ENCODE data around the gene LMO1.

DNA sequence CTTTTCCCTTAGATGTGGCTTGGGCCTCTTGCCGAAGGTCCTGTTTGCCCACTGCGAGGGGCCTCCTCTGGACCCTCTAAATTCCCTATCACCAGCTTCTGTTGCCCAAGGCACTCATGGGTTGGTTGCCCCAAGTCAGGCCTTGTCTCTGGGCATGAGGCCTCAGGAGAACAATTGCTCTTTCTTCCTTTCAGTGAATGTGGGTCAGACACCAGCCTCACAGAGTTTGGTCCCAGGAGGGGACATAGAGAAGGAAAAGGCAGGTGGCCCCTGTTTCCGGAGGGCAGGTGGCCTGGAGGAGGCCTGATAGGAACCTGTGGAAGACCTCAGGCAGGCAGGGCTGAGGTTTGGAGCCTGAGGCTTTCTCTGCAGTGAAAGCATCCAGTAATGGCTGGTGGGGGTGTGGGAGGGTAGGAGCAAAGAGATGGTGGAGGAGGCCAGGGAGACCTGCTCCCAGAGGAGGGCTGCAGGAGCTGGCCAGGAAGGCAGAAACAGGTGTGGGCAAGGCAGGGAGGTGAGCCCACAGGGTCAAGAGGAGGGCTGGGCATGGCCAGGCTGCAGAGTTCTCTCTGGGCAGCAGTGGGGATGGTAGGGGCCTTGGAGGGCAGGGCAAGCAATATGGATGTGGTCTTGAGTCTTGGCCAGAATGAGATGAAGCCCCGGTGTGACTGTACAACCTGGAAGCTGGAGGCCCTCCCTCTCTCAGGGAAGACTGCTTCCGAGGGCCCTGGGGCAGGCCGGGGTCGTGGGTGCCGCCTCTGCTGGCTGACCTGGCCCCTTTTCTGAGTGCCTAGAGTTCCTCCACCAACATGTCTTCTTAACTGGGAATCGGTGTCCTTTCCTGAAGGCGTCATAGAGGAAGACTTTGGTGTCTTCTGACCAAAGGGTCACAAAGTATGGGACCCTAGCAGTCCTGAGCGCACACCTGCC, 28.0 kb upstream of the LMO1 start:
- TF ChIP-seq SUZ12 (IDR thresholded peaks at IDR 0.05; ENCODE audit: extremely low read depth, insufficient read depth, insufficient read length) (no peak), YY1 (IDR thresholded peaks at IDR 0.05; ENCODE audit: insufficient read depth, insufficient read length) (no peak), ZNF274 (IDR thresholded peaks at IDR 0.05; ENCODE audit: low read depth, low read length) (no peak)

All from NT2/D1 (cell line).